ENCODE results near the gene MAB21L2. TPM values are rescaled to one million over a fixed set of nuclear protein-coding genes. Genes with fewer than 3 reads are reported as not detected.

MAB21L2 gene
- not detected in 5 replicates for total RNA-seq (2022; extraction: Qiagen RNA extraction)

DNA sequence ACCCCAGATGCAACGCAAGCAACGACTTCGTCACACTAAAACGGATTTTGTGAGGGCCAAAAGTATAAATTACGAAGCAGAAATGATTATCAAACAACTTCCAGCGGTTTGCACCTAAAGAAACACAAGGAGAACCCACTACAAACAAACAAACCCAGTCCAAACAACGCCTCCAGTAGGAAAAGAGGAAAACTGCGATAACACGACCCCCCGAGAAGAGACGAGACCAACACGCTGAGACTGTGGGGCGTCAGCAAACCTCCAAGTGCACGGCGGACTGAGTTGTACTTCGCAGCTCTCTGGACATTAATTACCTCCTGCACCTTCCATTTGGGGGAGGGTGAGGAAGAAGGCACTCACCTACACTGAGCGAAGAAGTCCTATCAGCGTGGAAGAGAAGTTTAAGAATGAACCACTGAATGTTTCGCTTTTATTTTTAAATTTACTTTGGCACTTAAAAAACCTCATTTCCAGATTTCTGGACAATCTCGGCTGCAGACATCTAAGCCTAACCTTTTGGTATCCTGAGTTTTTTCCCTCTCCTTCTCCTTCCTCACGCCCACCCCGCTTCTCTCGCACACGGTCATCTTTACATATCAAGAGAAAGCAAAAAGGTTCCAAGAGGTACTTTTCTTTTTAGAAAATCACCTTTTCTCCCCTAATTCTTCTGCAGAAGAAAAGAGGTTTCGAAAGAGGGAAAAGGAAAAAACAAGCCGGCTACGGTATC is at the start of gene MAB21L2:
TSS of gene MAB21L2 (plus strand) at position 6 of the 727 bp plus-strand sequence. CDS start 879 bp downstream, outside the sequence.

Data from A549 treated with Hydrocortisone at 1 μM for 4 hours (cell line).